Measurements from ENCODE around the gene NUP133. TPM values are rescaled to one million over a fixed set of nuclear protein-coding genes. Genes with fewer than 3 reads are reported as not detected.

Gene NUP133
- total and polyA plus RNA-seq, 2 donors (not counting 3 experiments of a cell fraction or from before 2014, with no cell fraction given) = 13.4 to 43.2 TPM

DNA sequence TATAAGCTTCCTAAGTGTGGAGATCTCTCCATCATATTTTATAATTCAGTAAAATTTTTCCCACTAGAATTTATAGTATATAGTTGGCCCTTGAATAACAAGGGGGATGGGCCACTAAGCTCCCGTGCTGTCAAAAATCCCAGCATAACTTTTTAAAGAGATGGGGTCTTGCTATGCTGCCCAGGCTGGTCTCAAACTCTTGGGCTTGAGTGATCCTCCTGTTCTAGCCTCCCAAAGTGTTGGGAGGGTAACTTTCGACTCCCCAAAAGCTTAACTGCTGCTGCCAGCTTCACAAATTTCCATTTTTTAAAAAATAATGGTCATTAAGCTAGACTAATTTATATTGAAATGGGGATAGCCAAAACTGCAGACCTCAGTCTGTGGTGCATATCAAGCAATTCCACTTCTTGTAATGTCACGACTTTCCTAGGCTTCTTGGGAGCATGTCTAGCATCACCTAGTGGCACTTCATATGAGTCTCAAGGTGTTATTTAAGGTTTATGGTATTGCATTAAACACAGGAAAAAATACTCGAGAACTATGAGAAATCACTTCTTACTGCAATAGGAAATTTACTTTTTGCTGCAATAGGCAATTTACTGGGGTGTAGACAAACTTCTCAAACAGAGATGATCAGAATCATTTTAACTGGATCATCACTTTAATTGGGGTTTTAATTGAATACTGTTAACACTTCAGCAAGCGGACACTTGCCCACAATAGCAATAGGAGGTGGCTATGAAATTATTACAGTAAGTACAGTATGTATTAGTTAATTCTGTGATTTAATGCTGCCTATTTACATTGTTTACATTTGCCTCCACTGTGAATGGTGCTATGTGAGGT is 55.0 kb downstream of the NUP133 start:
- Histone ChIP-seq H2AFZ (ENCODE audit: low read depth, low read length) (no peak overlapping the region), H3K79me2 (ENCODE audit: control insufficient read depth, insufficient read depth, low read length) (no peaks in the 10 kb centered on the region), H3K9ac (replicated peaks; ENCODE audit: extremely low read depth, insufficient read depth, low read length) (no peak overlapping the region), H3K4me1 (ENCODE audit: control insufficient read depth, extremely low read depth, insufficient read depth, low read length) (no peaks in the 10 kb centered on the region), H3K27ac (ENCODE audit: insufficient read depth, low read depth, low read length) (no peak overlapping the region), H3K27me3 (ENCODE audit: control insufficient read depth in 2 of 2, insufficient read depth in 2 of 2, low read length in 2 of 2) (no peaks in the 10 kb centered on the region), H3K4me3 (replicated peaks in 1 of 3; ENCODE audit: insufficient read depth in 1 of 3, low read depth in 1 of 3, low read length in 3 of 3) (no peak overlapping the region), H4K20me1 (replicated peaks; ENCODE audit: control insufficient read depth, extremely low read depth, insufficient read depth, low read length) (no peaks in the 10 kb centered on the region), H3K36me3 (ENCODE audit: control insufficient read depth in 2 of 2, extremely low read depth in 1 of 2, insufficient read depth in 2 of 2, low read length in 2 of 2) (peaks cover 4 to 7% of the 10 kb centered on the region in 2 experiments), H3K9me1 (replicated peaks; ENCODE audit: control insufficient read depth, extremely low read depth, insufficient read depth, low read length) (no peaks in the 10 kb centered on the region), H3K4me2 (ENCODE audit: insufficient read depth, low read length) (no peak overlapping the region), H3K9me3 (replicated peaks; ENCODE audit: control insufficient read depth, insufficient read depth, low read length) (no peaks in the 10 kb centered on the region)
- no TSS peak for BruUV-seq (replicated peaks)
- no peak for DNase-seq (ENCODE audit: low read depth, low spot score)
- CTCF ChIA-PET = interaction anchor here (0.7 to 2.0 kb wide), 7 partner anchors 12 to 194 kb away, joined by 3 to 10 read pairs (median 4); no protein-coding TSS in a partner anchor
- TF ChIP-seq, protein P1, sequence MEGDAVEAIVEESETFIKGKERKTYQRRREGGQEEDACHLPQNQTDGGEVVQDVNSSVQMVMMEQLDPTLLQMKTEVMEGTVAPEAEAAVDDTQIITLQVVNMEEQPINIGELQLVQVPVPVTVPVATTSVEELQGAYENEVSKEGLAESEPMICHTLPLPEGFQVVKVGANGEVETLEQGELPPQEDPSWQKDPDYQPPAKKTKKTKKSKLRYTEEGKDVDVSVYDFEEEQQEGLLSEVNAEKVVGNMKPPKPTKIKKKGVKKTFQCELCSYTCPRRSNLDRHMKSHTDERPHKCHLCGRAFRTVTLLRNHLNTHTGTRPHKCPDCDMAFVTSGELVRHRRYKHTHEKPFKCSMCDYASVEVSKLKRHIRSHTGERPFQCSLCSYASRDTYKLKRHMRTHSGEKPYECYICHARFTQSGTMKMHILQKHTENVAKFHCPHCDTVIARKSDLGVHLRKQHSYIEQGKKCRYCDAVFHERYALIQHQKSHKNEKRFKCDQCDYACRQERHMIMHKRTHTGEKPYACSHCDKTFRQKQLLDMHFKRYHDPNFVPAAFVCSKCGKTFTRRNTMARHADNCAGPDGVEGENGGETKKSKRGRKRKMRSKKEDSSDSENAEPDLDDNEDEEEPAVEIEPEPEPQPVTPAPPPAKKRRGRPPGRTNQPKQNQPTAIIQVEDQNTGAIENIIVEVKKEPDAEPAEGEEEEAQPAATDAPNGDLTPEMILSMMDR (IDR thresholded peaks at IDR 0.05; ENCODE audit: extremely low read depth in 1 of 2, insufficient read depth in 1 of 2, low read depth in 1 of 2, low read length in 2 of 2) = peak in 1 of 2 donors; percentile 25
- TF ChIP-seq EZH2 (IDR thresholded peaks at IDR 0.05; ENCODE audit: borderline replicate concordance, low read depth, low read length, severe bottlenecking) (no peak), POLR2AphosphoS5 (IDR thresholded peaks at IDR 0.05; ENCODE audit: insufficient read depth, low read depth, low read length) (no peak), FOS (IDR thresholded peaks at IDR 0.05; ENCODE audit: borderline replicate concordance, insufficient read depth, low read length) (no peak)
- POLR2A ChIA-PET = no interaction called here
- dilution Hi-C loops (cut with MboI; ENCODE audit: extremely low pct_ligation_motif_present, low sequenced_read_pairs) (no loop called here), intact Hi-C loops (cut with micrococcal nuclease) (loop anchor here (1.0 kb wide), 1 partner anchor 195 kb away; no protein-coding TSS in a partner anchor)
- FAIRE-seq = no peak

Measured in endothelial cell of umbilical vein (primary cell).